Cardiac muscle cell (in vitro differentiated cells and primary cell): Measurements from ENCODE around the gene PPM1F. TPM values are rescaled to one million over a fixed set of nuclear protein-coding genes. Genes with fewer than 3 reads are reported as not detected.

Source experiments
- DNase-seq, 2 donors: peaks; one replicate each; pipeline versions ENCODE4 v3.0.0 to v3.0.0-alpha.2; 2010 to 2017; ENCODE audit warnings: low read depth in 1 of 2, low spot score in 1 of 2
- H3K27ac ChIP-seq: fragments of 200-600 bp; sonication (generic); 2 replicates; pipeline ENCODE4 v1.5.1; 2016
- H3K27me3 ChIP-seq: fragments of 200-600 bp; sonication (generic); 2 replicates; pipeline ENCODE4 v1.6.0; 2016; ENCODE audit warnings: control low read depth
- H3K36me3 ChIP-seq: fragments of 200-600 bp; sonication (generic); 2 replicates; pipeline ENCODE4 v1.5.1; 2016; ENCODE audit warnings: control low read depth
- H3K4me1 ChIP-seq: fragments of 200-600 bp; sonication (generic); 2 replicates; pipeline ENCODE4 v1.8.1; 2017; ENCODE audit warnings: low read depth, mild to moderate bottlenecking, mixed run types
- H3K4me3 ChIP-seq: fragments of 200-600 bp; sonication (generic); 2 replicates; pipeline ENCODE4 v1.5.1; 2016; ENCODE audit warnings: mild to moderate bottlenecking
- H3K9me3 ChIP-seq: fragments of 200-600 bp; sonication (generic); 2 replicates; pipeline ENCODE4 v1.5.1; 2017; ENCODE audit warnings: low read depth, mild to moderate bottlenecking, control low read depth
- polyA plus RNA-seq: library from polyadenylated mRNA; unstranded; fragments of >200 nt; fragmentation: Nextera tagmentation; extraction: Ambion mirVana; gene quantifications from 2 replicates; pipeline ENCODE4 v1.2.1, GENCODE V29; 2016
- total RNA-seq: library from RNA; depleted of rRNA; stranded (reverse); fragments of >200 nt; gene quantifications from 2 replicates; pipeline ENCODE4 v1.2.3, GENCODE V29; 2016
- TF ChIP-seq, protein P1 (sequence below): IDR thresholded peaks from 2 replicates; pipeline ENCODE4 v1.5.1; 2012; ENCODE audit warnings: low read depth, mild to moderate bottlenecking, low read length

The PPM1F gene
- total and polyA plus RNA-seq, 2 experiments from 2014 or later, result 24.4 to 49.8 TPM

DNA sequence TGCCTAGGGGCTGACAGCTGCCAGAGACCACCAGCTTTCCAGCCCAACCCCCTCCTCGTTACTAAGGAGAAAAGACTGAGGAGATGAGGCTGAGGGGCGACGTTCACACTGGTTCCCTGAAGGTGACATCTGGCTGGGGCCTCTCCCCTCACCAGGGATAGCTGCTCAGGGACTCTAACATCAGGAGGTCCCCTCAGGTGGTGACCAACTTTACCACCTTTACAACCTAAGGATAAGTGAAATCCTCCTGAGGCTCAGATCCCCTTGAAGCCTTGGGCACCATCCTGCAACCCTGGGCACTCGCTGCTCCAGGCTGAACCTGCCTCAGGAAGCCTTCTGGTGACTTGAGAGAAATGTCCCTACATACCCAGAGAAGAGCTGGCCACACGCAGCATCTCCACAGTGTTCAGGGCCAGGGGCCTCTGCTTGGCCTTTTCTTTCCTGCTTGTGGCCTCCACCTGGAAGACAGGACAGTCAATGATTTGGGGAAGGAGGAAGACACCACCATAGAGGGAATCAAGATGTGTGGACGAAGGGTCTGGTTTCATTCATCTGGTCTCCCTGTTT lies 12.4 kb upstream of the PPM1F start:
- Histone ChIP-seq H3K27ac (no peak overlapping the region), H3K4me1 (no peaks in the 10 kb centered on the region), H3K4me3 (no peak overlapping the region), H3K9me3 (no peaks in the 10 kb centered on the region), H3K36me3 (peaks cover 48% of the 10 kb centered on the region), H3K27me3 (no peaks in the 10 kb centered on the region)
- TF ChIP-seq, protein P1, sequence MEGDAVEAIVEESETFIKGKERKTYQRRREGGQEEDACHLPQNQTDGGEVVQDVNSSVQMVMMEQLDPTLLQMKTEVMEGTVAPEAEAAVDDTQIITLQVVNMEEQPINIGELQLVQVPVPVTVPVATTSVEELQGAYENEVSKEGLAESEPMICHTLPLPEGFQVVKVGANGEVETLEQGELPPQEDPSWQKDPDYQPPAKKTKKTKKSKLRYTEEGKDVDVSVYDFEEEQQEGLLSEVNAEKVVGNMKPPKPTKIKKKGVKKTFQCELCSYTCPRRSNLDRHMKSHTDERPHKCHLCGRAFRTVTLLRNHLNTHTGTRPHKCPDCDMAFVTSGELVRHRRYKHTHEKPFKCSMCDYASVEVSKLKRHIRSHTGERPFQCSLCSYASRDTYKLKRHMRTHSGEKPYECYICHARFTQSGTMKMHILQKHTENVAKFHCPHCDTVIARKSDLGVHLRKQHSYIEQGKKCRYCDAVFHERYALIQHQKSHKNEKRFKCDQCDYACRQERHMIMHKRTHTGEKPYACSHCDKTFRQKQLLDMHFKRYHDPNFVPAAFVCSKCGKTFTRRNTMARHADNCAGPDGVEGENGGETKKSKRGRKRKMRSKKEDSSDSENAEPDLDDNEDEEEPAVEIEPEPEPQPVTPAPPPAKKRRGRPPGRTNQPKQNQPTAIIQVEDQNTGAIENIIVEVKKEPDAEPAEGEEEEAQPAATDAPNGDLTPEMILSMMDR, result no peak
- DNase-seq, result no peak

DNA sequence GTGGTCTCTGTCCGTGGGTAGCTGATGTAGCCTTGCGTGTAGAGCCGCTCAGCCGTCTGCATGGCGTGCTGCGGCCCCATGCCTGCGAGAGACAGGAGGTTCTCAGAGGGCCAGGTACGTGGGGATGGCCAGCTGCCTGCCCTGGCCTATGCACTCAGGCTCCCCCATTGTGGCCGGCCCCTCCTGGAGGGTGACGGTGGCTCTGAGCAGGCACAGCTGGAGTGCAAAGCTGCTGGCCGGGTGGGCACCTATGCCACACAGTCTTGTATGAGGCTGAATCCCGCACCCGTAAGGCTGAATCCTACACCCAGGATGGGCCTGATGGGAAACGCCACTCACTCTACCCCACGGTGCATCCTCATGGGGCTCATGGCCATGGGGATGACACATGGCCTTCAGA lies 11.6 kb upstream of the PPM1F start:
- TF ChIP-seq, protein P1, result no peak
- Histone ChIP-seq H3K4me1 (no peaks in the 10 kb centered on the region), H3K4me3 (no peak overlapping the region), H3K27ac (no peak overlapping the region), H3K36me3 (peaks cover 52% of the 10 kb centered on the region), H3K27me3 (no peaks in the 10 kb centered on the region), H3K9me3 (no peaks in the 10 kb centered on the region)
- DNase-seq, result no peak

DNA sequence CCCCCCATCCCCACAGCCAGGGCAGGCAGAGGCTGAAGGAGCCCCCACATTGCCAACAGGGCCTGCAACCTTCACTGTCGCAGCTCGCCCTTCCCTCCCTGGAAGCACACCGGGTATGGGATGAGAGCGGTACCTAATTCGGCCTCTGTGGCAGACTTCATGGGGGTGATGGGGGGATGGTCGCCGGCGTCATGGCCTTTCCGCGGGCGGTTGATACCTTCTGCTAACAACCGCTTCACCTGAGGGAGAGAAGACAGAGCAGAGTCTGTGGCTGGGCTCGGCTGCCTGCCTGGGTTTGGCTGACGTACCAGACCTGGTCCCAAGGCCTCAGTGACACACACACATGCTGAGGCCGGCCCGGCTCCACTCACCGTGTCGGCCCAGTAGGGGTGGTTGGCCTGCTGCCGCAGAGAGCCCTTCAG lies 11.2 kb upstream of the PPM1F start:
- H3K27me3 ChIP-seq, result no peaks in the 10 kb centered on the region
- DNase-seq, result no peak
- H3K36me3 ChIP-seq, result peaks cover 52% of the 10 kb centered on the region

DNA sequence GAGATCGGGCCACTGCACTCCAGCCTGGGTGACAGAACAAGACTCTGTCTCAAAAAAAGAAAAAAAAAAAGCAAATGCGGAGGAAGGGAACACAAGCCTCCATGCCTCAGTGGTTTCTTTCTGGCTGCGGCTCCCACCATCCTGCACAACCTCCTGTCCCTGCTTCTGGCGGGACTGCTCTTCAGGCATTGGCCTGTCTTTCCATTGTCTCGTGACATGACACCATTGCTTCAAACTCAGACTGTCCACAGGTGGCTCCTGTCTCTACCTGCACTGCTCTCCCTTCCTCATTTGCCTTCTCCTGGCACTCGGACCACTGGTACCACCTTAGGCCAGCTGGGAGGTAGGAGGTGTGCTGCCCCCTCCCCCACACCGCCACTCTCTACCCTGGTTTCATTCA lies 10.6 kb upstream of the PPM1F start:
- Histone ChIP-seq H3K4me1 (no peaks in the 10 kb centered on the region), H3K4me3 (no peak overlapping the region), H3K27ac (no peak overlapping the region), H3K9me3 (no peaks in the 10 kb centered on the region), H3K27me3 (no peaks in the 10 kb centered on the region), H3K36me3 (peaks cover 52% of the 10 kb centered on the region)
- no peak for DNase-seq
- TF ChIP-seq, protein P1, result no peak

More for the DNA sequence above, 11.2 kb upstream of the PPM1F start:
- no peak overlapping the region for H3K27ac ChIP-seq
- no peaks in the 10 kb centered on the region for H3K4me1 ChIP-seq
- H3K9me3 ChIP-seq, result no peaks in the 10 kb centered on the region
- TF ChIP-seq, protein P1, result no peak
- no peak overlapping the region for H3K4me3 ChIP-seq

DNA sequence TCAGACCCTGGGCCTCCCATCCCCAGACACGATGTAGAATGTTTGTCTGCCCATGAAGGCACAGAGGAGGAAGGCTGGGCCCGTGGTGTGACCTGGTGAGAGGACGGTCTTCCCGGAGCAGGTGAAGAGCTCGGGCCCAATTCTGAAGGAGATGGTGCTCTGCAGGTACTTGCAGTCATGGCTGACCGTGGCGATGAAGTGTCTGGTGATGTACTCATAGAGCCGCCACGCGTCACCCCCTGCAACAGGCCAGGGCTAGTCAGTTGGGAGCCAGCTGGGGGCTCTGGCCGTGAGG lies 10.0 kb upstream of the PPM1F start:
- Histone ChIP-seq H3K27ac (no peak overlapping the region), H3K4me3 (no peak overlapping the region), H3K4me1 (no peaks in the 10 kb centered on the region), H3K9me3 (no peaks in the 10 kb centered on the region), H3K27me3 (no peaks in the 10 kb centered on the region), H3K36me3 (peaks cover 47% of the 10 kb centered on the region)
- DNase-seq, result no peak
- TF ChIP-seq, protein P1, result no peak
